HepG2 (cell line): Measurements from ENCODE around the gene EPHA6. TPM values are rescaled to one million over a fixed set of nuclear protein-coding genes. Genes with fewer than 3 reads are reported as not detected.

Experiments
- ATAC-seq: fragments of 200-7000 bp; cut with Tn5 transposase; 3 replicates; pipeline ENCODE4 v1.9.1; 2020; ENCODE audit warnings: mild to moderate bottlenecking, moderate library complexity
- BruUV-seq: library from RNA; stranded (reverse); fragments of 400-500 nt; replicated peaks from 2 replicates; lab custom pipeline; 2021; lab: Mats Ljungman, UMichigan
- CTCF ChIA-PET: fragments of 300-600 bp; formaldehyde crosslinking; extraction: SDS; loops from one replicate; lab custom pipeline; 2021; ENCODE audit warnings: low total read pairs, inconsistent platforms, low intra/inter-chr PET ratio; lab: Yijun Ruan, JAX
- POLR2A ChIA-PET: fragments of 350-600 bp; sonication (Branson Sonifier 250); formaldehyde crosslinking; loops from one replicate; lab custom pipeline; 2020; ENCODE audit warnings: antibody characterized with exemption, inconsistent platforms; lab: Yijun Ruan, JAX
- DNase-seq: peaks from one replicate; pipeline ENCODE4 v3.0.0-alpha.2; 2015; ENCODE audit warnings: low spot score
- FAIRE-seq: peaks from 3 replicates; lab custom pipeline; 2011; peaks lifted over from hg19 to GRCh38; lab: Jason Lieb, UNC
- H2AFZ ChIP-seq: one replicate; pipeline ENCODE4 v1.6.1; 2011; ENCODE audit warnings: low read length, inconsistent platforms
- H3K27ac ChIP-seq: fragments of 300-600 bp; 3 replicates; pipeline ENCODE4 v1.8.0; 2011; ENCODE audit warnings: mixed run types, mild to moderate bottlenecking, mixed read lengths, low read length, inconsistent platforms; ENCODE audit not compliant: insufficient read depth; ENCODE audit errors: extremely low read length
- H3K27me3 ChIP-seq, 2 experiments: fragments of 200-600 bp in 1 of 2; 2 replicates in 1 of 2; 3 replicates in 1 of 2; pipeline versions ENCODE4 v1.6.0 to v1.8.0; 2011; ENCODE audit warnings: low read length in 2 of 2, mild to moderate bottlenecking in 2 of 2, moderate library complexity in 2 of 2, inconsistent platforms in 1 of 2; ENCODE audit not compliant: insufficient read depth in 2 of 2, control insufficient read depth in 1 of 2
- H3K36me3 ChIP-seq, 2 experiments: fragments of 200-600 bp in 1 of 2; replicated peaks in 1 of 2; 2 replicates in 1 of 2; 3 replicates in 1 of 2; pipeline versions ENCODE4 v1.5.1 to v1.8.0; 2011; ENCODE audit warnings: low read length in 2 of 2, inconsistent platforms in 1 of 2; ENCODE audit not compliant: insufficient read depth in 2 of 2, control insufficient read depth in 1 of 2
- H3K4me1 ChIP-seq: 2 replicates; pipeline ENCODE4 v1.5.1; 2012; ENCODE audit warnings: low read length, inconsistent platforms; ENCODE audit not compliant: insufficient read depth
- H3K4me2 ChIP-seq: 2 replicates; pipeline ENCODE4 v1.6.0; 2011; ENCODE audit warnings: low read depth, low read length, inconsistent platforms
- H3K4me3 ChIP-seq, 3 experiments: fragments of 200-600 bp in 1 of 3; sonication (generic), shearing (Covaris generic) in 1 of 3; replicated peaks in 1 of 3; 2 replicates each; pipeline ENCODE4 v1.5.1; 2011 to 2016; ENCODE audit warnings: low read length in 3 of 3, inconsistent platforms in 2 of 3, low read depth in 2 of 3, mild to moderate bottlenecking in 2 of 3, control low read depth in 1 of 3, mixed read lengths in 1 of 3; ENCODE audit not compliant: insufficient read depth in 1 of 3
- H3K79me2 ChIP-seq: one replicate; pipeline ENCODE4 v1.6.1; 2011; ENCODE audit warnings: low read length, inconsistent platforms; ENCODE audit not compliant: insufficient read depth
- H3K9ac ChIP-seq: 2 replicates; pipeline ENCODE4 v1.6.0; 2011; ENCODE audit warnings: mild to moderate bottlenecking, low read depth, low read length, inconsistent platforms; ENCODE audit not compliant: insufficient read depth
- H3K9me3 ChIP-seq: 2 replicates; pipeline ENCODE4 v1.5.1; 2012; ENCODE audit warnings: mild to moderate bottlenecking, low read length
- H4K20me1 ChIP-seq: 2 replicates; pipeline ENCODE4 v1.6.0; 2011; ENCODE audit warnings: inconsistent platforms, mild to moderate bottlenecking, low read length, moderate library complexity; ENCODE audit not compliant: insufficient read depth
- CC2D1A ChIP-seq: sonication (generic); formaldehyde crosslinking; IDR thresholded peaks from 2 replicates; pipeline ENCODE4 v1.8.1; 2023; ENCODE audit warnings: mild to moderate bottlenecking, missing genetic modification reagents
- MAFF ChIP-seq: IDR thresholded peaks from 2 replicates; pipeline ENCODE4 v1.6.1; 2011; ENCODE audit warnings: low read depth, low read length, improper control_type of control experiment
- SRF ChIP-seq: IDR thresholded peaks from 2 replicates; pipeline ENCODE4 v1.6.1; 2011; ENCODE audit warnings: mild to moderate bottlenecking, low read depth, low read length, moderate library complexity
- SSRP1 ChIP-seq: IDR thresholded peaks from 2 replicates; pipeline ENCODE4 v1.6.1; 2016; ENCODE audit warnings: control low read depth
- U2AF1 ChIP-seq: fragments of 200-400 bp; formaldehyde crosslinking; optimal IDR thresholded peaks from 2 replicates; pipeline ENCODE3; 2017; ENCODE audit warnings: mild to moderate bottlenecking, low read depth, low read length
- XBP1 ChIP-seq: sonication (generic); formaldehyde crosslinking; IDR thresholded peaks from 2 replicates; pipeline ENCODE4 v1.5.0; 2020; ENCODE audit warnings: missing genetic modification reagents
- ZC3H13 ChIP-seq: sonication (generic); formaldehyde crosslinking; IDR thresholded peaks from 2 replicates; pipeline ENCODE4 v1.8.1; 2023; ENCODE audit warnings: mild to moderate bottlenecking, missing genetic modification reagents, moderate library complexity
- ZFP37 ChIP-seq: sonication (generic); formaldehyde crosslinking; IDR thresholded peaks from 2 replicates; pipeline ENCODE4 v1.4.0; 2020; ENCODE audit warnings: missing genetic modification reagents, borderline replicate concordance
- ZIK1 ChIP-seq: sonication (generic); formaldehyde crosslinking; IDR thresholded peaks from 2 replicates; pipeline ENCODE4 v1.5.0; 2020; ENCODE audit warnings: mild to moderate bottlenecking, low read depth, missing genetic modification reagents, borderline replicate concordance
- ZNF333 ChIP-seq: sonication (generic); formaldehyde crosslinking; IDR thresholded peaks from 2 replicates; pipeline ENCODE4 v1.4.0; 2020; ENCODE audit warnings: mild to moderate bottlenecking, missing genetic modification reagents, borderline replicate concordance
- ZNF629 ChIP-seq: sonication (generic); formaldehyde crosslinking; conservative IDR thresholded peaks from 2 replicates; pipeline ENCODE4 v1.5.0; 2020; ENCODE audit warnings: missing genetic modification reagents
- ZNF652 ChIP-seq: IDR thresholded peaks from 2 replicates; pipeline ENCODE4 v1.6.1; 2016; ENCODE audit warnings: low read depth, borderline replicate concordance
- ZNF710 ChIP-seq: sonication (generic); formaldehyde crosslinking; IDR thresholded peaks from 2 replicates; pipeline ENCODE4 v1.5.0; 2020; ENCODE audit warnings: mild to moderate bottlenecking, missing genetic modification reagents, borderline replicate concordance
- ZNF770 ChIP-seq: sonication (generic); formaldehyde crosslinking; IDR thresholded peaks from 2 replicates; pipeline ENCODE4 v1.5.0; 2020; ENCODE audit warnings: mild to moderate bottlenecking, missing genetic modification reagents
- WGBS: methylation state at CpG from one replicate; pipeline ENCODE4 v1.1.6; 2017; ENCODE audit warnings: low lambda C conversion rate; 5-methylcytosine and 5-hydroxymethylcytosine counted together
- in situ Hi-C: cut with HindIII; loops from 2 replicates; pipeline ENCODE4 v1.10.0; 2017; ENCODE audit warnings: low pct_unique_long_range_greater_than_20kb; ENCODE audit not compliant: extremely low pct_ligation_motif_present
- intact Hi-C: fragments of 100-400 bp; cut with micrococcal nuclease; formaldehyde crosslinking; loops from one replicate; pipeline ENCODE4 v1.10.0; 2022; ENCODE audit not compliant: unreplicated experiment
- polyA plus RNA-seq, 8 experiments: library from polyadenylated mRNA; depleted of rRNA in 3 of 8; stranded (reverse) in 7 of 8; unstranded in 1 of 8; fragments of >200 nt; fragmentation: Illumina TruSeq in 4 of 8; extraction: Trizol in 4 of 8; gene quantifications; 2 replicates each; pipeline versions ENCODE4 v1.2.1 to v1.2.3, GENCODE V29; 2011 to 2016; ENCODE audit warnings: low read depth in 4 of 8, missing spikeins in 1 of 8, mixed read lengths in 1 of 8; ENCODE audit not compliant: insufficient read depth in 1 of 8
- total RNA-seq, 5 experiments: library from RNA; depleted of rRNA; stranded (reverse); fragments of >200 nt; fragmentation: Illumina TruSeq; extraction: Trizol; gene quantifications; 2 replicates each; pipeline ENCODE4 v1.2.3, GENCODE V29; 2016; ENCODE audit warnings: low read depth in 1 of 5
- TF ChIP-seq, protein P1 (sequence below): sonication (generic); formaldehyde crosslinking; IDR thresholded peaks from 2 replicates; pipeline ENCODE4 v1.5.1; 2020; ENCODE audit warnings: mild to moderate bottlenecking, missing genetic modification reagents, borderline replicate concordance

The EPHA6 gene
- total and polyA plus RNA-seq, 2 of the 13 experiments (the other 11 are each of a cell fraction or from before 2014, with no cell fraction given) = not detected

DNA sequence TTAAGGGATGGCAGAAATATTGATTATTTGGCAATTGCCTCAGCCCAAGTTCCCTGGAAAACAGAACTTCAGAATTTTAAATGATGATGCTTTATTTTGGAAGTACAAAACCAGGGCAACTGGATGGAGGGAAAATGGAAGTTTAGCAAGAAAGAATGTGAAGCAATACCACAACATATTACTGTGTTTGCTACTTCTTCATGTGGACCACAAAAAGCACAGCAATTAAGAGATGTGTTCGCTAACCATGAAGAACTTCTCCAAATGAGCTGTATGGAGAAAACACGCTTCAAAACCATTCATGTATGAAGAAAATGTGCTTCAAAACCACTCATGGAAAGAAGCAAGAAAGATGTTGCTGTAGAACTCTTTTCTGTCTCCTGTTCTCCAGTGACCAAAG is 885.5 kb downstream of the EPHA6 start:
- in situ Hi-C loops = no loop called here
- BruUV-seq = no TSS peak
- Histone ChIP-seq H3K4me2 (no peak overlapping the region), H3K4me3 (no peak overlapping the region), H2AFZ (no peak overlapping the region), H3K79me2 (no peaks in the 10 kb centered on the region), H3K9ac (no peak overlapping the region), H3K27ac (no peak overlapping the region), H3K9me3 (no peaks in the 10 kb centered on the region), H3K27me3 (no peaks in the 10 kb centered on the region), H3K4me1 (no peaks in the 10 kb centered on the region), H3K36me3 (no peaks in the 10 kb centered on the region), H4K20me1 (no peaks in the 10 kb centered on the region)
- ATAC-seq (no peak), DNase-seq (no peak), FAIRE-seq (no peak)
- CTCF ChIA-PET = no interaction called here
- POLR2A ChIA-PET = no interaction called here
- WGBS = 9% methylated on average over 2 of the region's 2 CpGs
- TF ChIP-seq ZNF652 (CRISPR knock-in tag) (no peak), SSRP1 (CRISPR knock-in tag) (no peak), CC2D1A (CRISPR knock-in tag) (no peak), MAFF (no peak), XBP1 (CRISPR knock-in tag) (no peak), ZNF333 (CRISPR knock-in tag) (no peak)
- intact Hi-C loops = no loop called here

DNA sequence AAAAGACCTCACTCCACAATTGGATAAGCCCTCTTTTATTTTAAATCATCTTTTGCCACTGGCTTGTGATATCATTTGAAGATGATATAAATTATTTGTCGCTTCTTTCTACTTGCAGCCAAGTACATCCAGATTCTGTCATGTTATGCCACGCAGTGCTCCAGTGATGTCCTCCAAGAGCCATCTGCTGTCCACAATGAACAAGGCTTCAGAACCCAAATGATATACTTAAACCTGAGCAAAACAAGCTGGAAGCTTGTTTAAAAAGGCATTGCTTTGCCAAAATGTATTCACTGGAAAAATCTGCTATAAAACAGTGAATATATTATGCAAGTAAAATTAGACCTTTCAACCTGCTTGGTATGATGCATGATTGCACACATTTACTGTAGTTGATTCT is 891.4 kb downstream of the EPHA6 start:
- intact Hi-C loops (no loop called here), in situ Hi-C loops (no loop called here)
- H3K4me3 ChIP-seq = no peak overlapping the region
- H3K9ac ChIP-seq = no peak overlapping the region
- ATAC-seq (no peak), FAIRE-seq (no peak), DNase-seq (no peak)
- H3K27ac ChIP-seq = no peak overlapping the region
- CTCF ChIA-PET = no interaction called here
- no peak overlapping the region for H2AFZ ChIP-seq
- H4K20me1 ChIP-seq = no peaks in the 10 kb centered on the region
- no peaks in the 10 kb centered on the region for H3K27me3 ChIP-seq
- H3K4me2 ChIP-seq = no peak overlapping the region
- H3K4me1 ChIP-seq = no peaks in the 10 kb centered on the region
- H3K36me3 ChIP-seq = no peaks in the 10 kb centered on the region
- POLR2A ChIA-PET = no interaction called here
- no TSS peak for BruUV-seq
- no peaks in the 10 kb centered on the region for H3K9me3 ChIP-seq
- WGBS = 2% methylated on average over 2 of the region's 2 CpGs
- no peaks in the 10 kb centered on the region for H3K79me2 ChIP-seq
- TF ChIP-seq ZNF770 (CRISPR knock-in tag) (no peak), ZNF710 (CRISPR knock-in tag) (no peak), U2AF1 (no peak), SRF (no peak), ZFP37 (CRISPR knock-in tag) (no peak), ZNF629 (CRISPR knock-in tag) (no peak), ZC3H13 (no peak), ZIK1 (CRISPR knock-in tag) (no peak)
- TF ChIP-seq, protein P1, sequence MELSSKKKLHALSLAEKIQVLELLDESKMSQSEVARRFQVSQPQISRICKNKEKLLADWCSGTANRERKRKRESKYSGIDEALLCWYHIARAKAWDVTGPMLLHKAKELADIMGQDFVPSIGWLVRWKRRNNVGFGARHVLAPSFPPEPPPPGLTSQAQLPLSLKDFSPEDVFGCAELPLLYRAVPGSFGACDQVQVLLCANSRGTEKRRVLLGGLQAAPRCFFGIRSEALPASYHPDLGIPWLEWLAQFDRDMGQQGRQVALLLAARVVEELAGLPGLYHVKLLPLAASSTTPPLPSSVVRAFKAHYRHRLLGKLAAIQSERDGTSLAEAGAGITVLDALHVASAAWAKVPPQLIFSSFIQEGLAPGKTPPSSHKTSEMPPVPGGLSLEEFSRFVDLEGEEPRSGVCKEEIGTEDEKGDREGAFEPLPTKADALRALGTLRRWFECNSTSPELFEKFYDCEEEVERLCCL (CRISPR knock-in tag) = no peak
